Hepatocyte (in vitro differentiated cells): ENCODE results near the gene LILRB5. TPM values are rescaled to one million over a fixed set of nuclear protein-coding genes. Genes with fewer than 3 reads are reported as not detected.
A peak's percentile ranks its signal among the peaks of the same experiment; 100 is the strongest.
"Not testable (repeated sequence)": the region's sequence is repeated elsewhere in the genome, so short reads cannot be mapped to it uniquely, and the experiment has no call there.

Source experiments
- DNase-seq: peaks from one replicate; pipeline ENCODE4 v3.0.0-alpha.2; 2016; ENCODE audit warnings: low spot score
- H2AFZ ChIP-seq: fragments of 200-600 bp; sonication (generic); 2 replicates; pipeline ENCODE4 v1.6.0; 2016; ENCODE audit warnings: antibody characterized with exemption, mild to moderate bottlenecking
- H3K27ac ChIP-seq: fragments of 200-600 bp; sonication (generic); 2 replicates; pipeline ENCODE4 v1.5.1; 2016; ENCODE audit warnings: mild to moderate bottlenecking
- H3K27me3 ChIP-seq: fragments of 200-600 bp; sonication (generic); 2 replicates; pipeline ENCODE4 v1.6.1; 2016
- H3K36me3 ChIP-seq: fragments of 200-600 bp; sonication (generic); replicated peaks from 2 replicates; pipeline ENCODE4 v1.5.1; 2016; ENCODE audit warnings: low read depth; ENCODE audit not compliant: insufficient read depth
- H3K4me1 ChIP-seq: fragments of 200-600 bp; sonication (generic); 2 replicates; pipeline ENCODE4 v1.5.1; 2016; ENCODE audit warnings: mild to moderate bottlenecking, moderate library complexity; ENCODE audit not compliant: insufficient read depth
- H3K4me2 ChIP-seq: fragments of 200-600 bp; sonication (generic); 2 replicates; pipeline ENCODE4 v1.6.0; 2016
- H3K4me3 ChIP-seq: fragments of 200-600 bp; sonication (generic); 2 replicates; pipeline ENCODE4 v1.5.1; 2016; ENCODE audit warnings: mild to moderate bottlenecking
- H3K79me2 ChIP-seq: fragments of 200-600 bp; sonication (generic); 2 replicates; pipeline ENCODE4 v1.6.0; 2017; ENCODE audit warnings: mild to moderate bottlenecking
- H3K9me2 ChIP-seq: fragments of 200-600 bp; sonication (generic); replicated peaks from 2 replicates; pipeline ENCODE4 v1.6.0; 2017; ENCODE audit warnings: mild to moderate bottlenecking; ENCODE audit not compliant: insufficient read depth
- H3K9me3 ChIP-seq: fragments of 200-600 bp; sonication (generic); 2 replicates; pipeline ENCODE4 v1.5.1; 2016; ENCODE audit warnings: low read depth, mild to moderate bottlenecking
- H4K20me1 ChIP-seq: fragments of 200-600 bp; sonication (generic); 2 replicates; pipeline ENCODE4 v1.6.0; 2016; ENCODE audit warnings: mild to moderate bottlenecking; ENCODE audit not compliant: insufficient read depth, poor library complexity, severe bottlenecking
- EZH2 ChIP-seq: fragments of 200-600 bp; sonication (generic); IDR thresholded peaks from 2 replicates; pipeline ENCODE4 v1.6.1; 2016; ENCODE audit warnings: antibody characterized with exemption, mild to moderate bottlenecking, borderline replicate concordance
- EZH2phosphoT487 ChIP-seq: fragments of 200-600 bp; sonication (generic); IDR thresholded peaks from one replicate; pipeline ENCODE4 v1.6.1; 2018; ENCODE audit warnings: antibody characterized with exemption, mild to moderate bottlenecking, low read depth, moderate library complexity; ENCODE audit not compliant: unreplicated experiment, severe bottlenecking
- WGBS: methylation state at CpG from one replicate; pipeline ENCODE4 v1.1.6; 2016; ENCODE audit warnings: low lambda C conversion rate; ENCODE audit errors: missing lambda C conversion rate; 5-methylcytosine and 5-hydroxymethylcytosine counted together
- polyA plus RNA-seq: library from polyadenylated mRNA; unstranded; fragments of >200 nt; fragmentation: Nextera tagmentation; extraction: Ambion mirVana; gene quantifications from 2 replicates; pipeline ENCODE4 v1.2.1, GENCODE V29; 2016
- total RNA-seq: library from RNA; depleted of rRNA; stranded (reverse); fragments of >200 nt; gene quantifications from 2 replicates; pipeline ENCODE4 v1.2.3, GENCODE V29; 2014
- TF ChIP-seq, protein P1 (sequence below): fragments of 200-600 bp; sonication (generic); IDR thresholded peaks from 2 replicates; pipeline ENCODE4 v1.5.1; 2016; ENCODE audit warnings: antibody characterized with exemption, mild to moderate bottlenecking; ENCODE audit not compliant: poor library complexity

The LILRB5 gene
- total and polyA plus RNA-seq, 2 experiments from 2014 or later = 0.80 to 1.6 TPM

- WGBS = 78% methylated on average over 12 of the region's 21 CpGs
- H3K36me3 ChIP-seq = not testable (repeated sequence)
Observed at GRCh38 chr19:54239491-54240371, 17.3 kb downstream of the LILRB5 start.

DNA sequence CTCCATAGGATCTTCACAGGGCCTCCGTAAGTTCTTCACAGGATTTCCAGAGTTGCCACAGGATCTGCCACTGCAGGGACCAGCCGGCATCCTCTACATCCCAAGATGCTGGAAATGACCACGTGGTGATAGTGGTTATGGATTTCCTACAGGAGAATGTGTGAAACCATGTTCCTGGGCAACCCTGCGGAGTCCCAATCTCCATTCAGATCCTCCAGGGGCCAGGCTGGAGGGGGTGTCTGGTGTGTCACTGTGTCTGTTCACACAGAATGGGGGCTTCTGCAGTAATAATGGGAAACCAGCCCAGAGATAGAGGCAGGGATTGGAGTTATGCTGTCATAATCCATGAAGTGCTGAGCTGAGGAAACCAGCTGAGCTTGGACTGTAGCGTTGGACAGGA is 23.1 kb downstream of the LILRB5 start:
- 57% methylated on average over 5 of the region's 5 CpGs for WGBS
- H3K79me2 ChIP-seq = no peaks in the 10 kb centered on the region
- no peak overlapping the region for H3K27ac ChIP-seq
- peaks cover 10% of the 10 kb centered on the region for H3K27me3 ChIP-seq
- H4K20me1 ChIP-seq = no peaks in the 10 kb centered on the region
- no peak overlapping the region for H2AFZ ChIP-seq
- DNase-seq = no peak
- H3K4me3 ChIP-seq = no peak overlapping the region
- H3K4me2 ChIP-seq = no peak overlapping the region
- no peaks in the 10 kb centered on the region for H3K9me2 ChIP-seq
- no peaks in the 10 kb centered on the region for H3K36me3 ChIP-seq
- H3K9me3 ChIP-seq = no peaks in the 10 kb centered on the region
- H3K4me1 ChIP-seq = no peaks in the 10 kb centered on the region
- TF ChIP-seq EZH2phosphoT487 (no peak), EZH2 (no peak)
- TF ChIP-seq, protein P1, sequence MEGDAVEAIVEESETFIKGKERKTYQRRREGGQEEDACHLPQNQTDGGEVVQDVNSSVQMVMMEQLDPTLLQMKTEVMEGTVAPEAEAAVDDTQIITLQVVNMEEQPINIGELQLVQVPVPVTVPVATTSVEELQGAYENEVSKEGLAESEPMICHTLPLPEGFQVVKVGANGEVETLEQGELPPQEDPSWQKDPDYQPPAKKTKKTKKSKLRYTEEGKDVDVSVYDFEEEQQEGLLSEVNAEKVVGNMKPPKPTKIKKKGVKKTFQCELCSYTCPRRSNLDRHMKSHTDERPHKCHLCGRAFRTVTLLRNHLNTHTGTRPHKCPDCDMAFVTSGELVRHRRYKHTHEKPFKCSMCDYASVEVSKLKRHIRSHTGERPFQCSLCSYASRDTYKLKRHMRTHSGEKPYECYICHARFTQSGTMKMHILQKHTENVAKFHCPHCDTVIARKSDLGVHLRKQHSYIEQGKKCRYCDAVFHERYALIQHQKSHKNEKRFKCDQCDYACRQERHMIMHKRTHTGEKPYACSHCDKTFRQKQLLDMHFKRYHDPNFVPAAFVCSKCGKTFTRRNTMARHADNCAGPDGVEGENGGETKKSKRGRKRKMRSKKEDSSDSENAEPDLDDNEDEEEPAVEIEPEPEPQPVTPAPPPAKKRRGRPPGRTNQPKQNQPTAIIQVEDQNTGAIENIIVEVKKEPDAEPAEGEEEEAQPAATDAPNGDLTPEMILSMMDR = no peak

More at GRCh38 chr19:54239491-54240371, 17.3 kb downstream of the LILRB5 start:
- not testable (repeated sequence) for H2AFZ ChIP-seq, H3K4me1 ChIP-seq, H4K20me1 ChIP-seq, H3K4me2 ChIP-seq, H3K79me2 ChIP-seq, H3K9me2 ChIP-seq, H3K4me3 ChIP-seq, DNase-seq, H3K9me3 ChIP-seq, H3K27ac ChIP-seq
- peaks cover 13% of the 10 kb centered on the region for H3K27me3 ChIP-seq

DNA sequence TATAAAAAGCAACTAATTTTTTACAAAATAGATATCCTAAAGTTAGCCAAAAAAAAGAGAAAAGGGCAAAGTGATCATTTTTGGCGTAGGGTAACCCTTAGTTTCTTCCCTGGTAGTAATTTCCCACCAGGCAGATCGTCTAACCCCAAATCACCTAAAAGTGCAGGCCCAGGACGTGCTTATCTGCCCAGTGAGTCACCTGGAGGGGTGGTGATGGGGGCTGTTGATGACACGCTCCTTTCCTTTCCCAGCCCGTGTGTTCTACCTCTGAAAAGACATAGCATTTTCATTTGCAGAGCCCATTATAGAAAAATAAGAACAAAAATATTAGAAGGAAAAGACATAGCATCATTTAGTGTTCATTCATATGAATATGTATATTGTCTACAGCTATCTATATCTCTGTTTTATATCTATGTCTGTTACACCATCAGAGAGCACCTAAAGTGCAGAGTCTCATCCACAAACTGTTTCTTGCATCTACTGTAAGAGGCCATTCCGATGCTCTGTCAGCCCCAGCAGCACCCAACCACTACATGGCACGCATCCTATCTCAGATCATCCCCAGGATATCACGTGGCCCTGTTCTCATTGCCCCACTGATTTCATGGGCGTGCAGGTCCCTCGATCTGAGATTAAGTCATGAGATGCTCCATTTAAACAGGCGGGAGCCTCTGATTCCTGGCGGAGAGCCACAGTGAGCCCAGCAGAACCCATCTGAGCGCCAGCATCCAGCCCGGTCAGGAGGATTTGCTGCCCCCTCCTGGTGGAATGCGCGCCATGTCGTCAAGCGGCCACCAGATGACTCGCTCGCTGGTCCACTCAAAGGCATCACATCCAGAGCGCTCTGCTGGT is 25.8 kb downstream of the LILRB5 start:
- H3K4me1 ChIP-seq = no peaks in the 10 kb centered on the region

More for the DNA sequence above, 25.8 kb downstream of the LILRB5 start:
- 20% methylated on average over 21 of the region's 21 CpGs for WGBS
- peak; percentile 95 for DNase-seq
- Histone ChIP-seq H3K27me3 (no peaks in the 10 kb centered on the region), H3K36me3 (no peaks in the 10 kb centered on the region), H3K4me2 (peak overlapping the region; percentile 55), H3K79me2 (no peaks in the 10 kb centered on the region), H3K9me2 (no peaks in the 10 kb centered on the region), H4K20me1 (no peaks in the 10 kb centered on the region), H3K27ac (peak overlapping the region; percentile 91), H3K4me3 (no peak overlapping the region), H2AFZ (no peak overlapping the region), H3K9me3 (no peaks in the 10 kb centered on the region)
- TF ChIP-seq, protein P1 = peak; percentile 100
- TF ChIP-seq EZH2phosphoT487 = no peak
